Cardiac muscle cell (in vitro differentiated cells and primary cell): ENCODE measurements around the gene LRRC7. TPM values are rescaled to one million over a fixed set of nuclear protein-coding genes. Genes with fewer than 3 reads are reported as not detected.
A peak's percentile ranks its signal among the peaks of the same experiment; 100 is the strongest.

ENCODE experiments used
- DNase-seq, 2 donors: peaks; one replicate each; pipeline versions ENCODE4 v3.0.0 to v3.0.0-alpha.2; 2010 to 2017; ENCODE audit warnings: low read depth in 1 of 2, low spot score in 1 of 2
- H3K27ac ChIP-seq: fragments of 200-600 bp; sonication (generic); 2 replicates; pipeline ENCODE4 v1.5.1; 2016
- H3K27me3 ChIP-seq: fragments of 200-600 bp; sonication (generic); 2 replicates; pipeline ENCODE4 v1.6.0; 2016; ENCODE audit warnings: control low read depth
- H3K36me3 ChIP-seq: fragments of 200-600 bp; sonication (generic); 2 replicates; pipeline ENCODE4 v1.5.1; 2016; ENCODE audit warnings: control low read depth
- H3K4me1 ChIP-seq: fragments of 200-600 bp; sonication (generic); 2 replicates; pipeline ENCODE4 v1.8.1; 2017; ENCODE audit warnings: low read depth, mild to moderate bottlenecking, mixed run types
- H3K4me3 ChIP-seq: fragments of 200-600 bp; sonication (generic); 2 replicates; pipeline ENCODE4 v1.5.1; 2016; ENCODE audit warnings: mild to moderate bottlenecking
- H3K9me3 ChIP-seq: fragments of 200-600 bp; sonication (generic); 2 replicates; pipeline ENCODE4 v1.5.1; 2017; ENCODE audit warnings: low read depth, mild to moderate bottlenecking, control low read depth
- polyA plus RNA-seq: library from polyadenylated mRNA; unstranded; fragments of >200 nt; fragmentation: Nextera tagmentation; extraction: Ambion mirVana; gene quantifications from 2 replicates; pipeline ENCODE4 v1.2.1, GENCODE V29; 2016
- total RNA-seq: library from RNA; depleted of rRNA; stranded (reverse); fragments of >200 nt; gene quantifications from 2 replicates; pipeline ENCODE4 v1.2.3, GENCODE V29; 2016
- TF ChIP-seq, protein P1 (sequence below): IDR thresholded peaks from 2 replicates; pipeline ENCODE4 v1.5.1; 2012; ENCODE audit warnings: low read depth, mild to moderate bottlenecking, low read length

LRRC7 gene
- total and polyA plus RNA-seq, 2 experiments from 2014 or later, result 0.09 TPM; not detected in 1

DNA sequence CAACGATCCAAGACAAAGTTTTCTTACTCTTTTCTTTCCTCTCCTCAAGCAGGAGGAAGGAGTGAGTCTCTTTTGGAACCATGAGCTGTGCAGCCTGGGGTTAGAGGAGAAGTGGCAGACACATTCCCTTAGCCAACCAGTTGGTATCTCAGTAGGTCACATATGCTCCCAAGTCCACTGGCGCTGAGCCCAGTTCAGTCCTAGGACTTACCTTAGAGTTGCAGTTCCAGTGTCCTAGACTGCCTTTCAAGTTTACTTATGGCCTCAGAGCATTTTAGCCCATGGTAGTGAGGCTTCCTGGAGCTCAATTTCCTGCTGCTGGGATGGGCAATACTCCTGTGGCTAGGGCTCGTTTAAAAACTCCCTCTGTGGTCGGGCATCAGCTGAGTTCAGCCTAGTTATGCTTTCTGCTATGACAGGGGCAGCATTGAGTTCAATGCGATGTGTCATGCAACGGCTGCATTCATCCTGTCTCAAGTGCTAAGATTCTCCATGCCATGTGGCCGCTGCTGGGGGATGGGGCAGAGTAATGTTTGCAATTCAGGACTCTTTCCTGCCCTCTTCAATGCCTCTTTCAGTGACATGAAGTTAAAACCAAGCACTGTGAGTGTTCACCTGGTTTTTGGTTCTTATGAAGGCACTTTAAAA is 103.8 kb downstream of the LRRC7 start:
- Histone ChIP-seq H3K27me3 (no peaks in the 10 kb centered on the region), H3K36me3 (no peaks in the 10 kb centered on the region), H3K27ac (no peak overlapping the region), H3K4me3 (no peak overlapping the region), H3K9me3 (no peaks in the 10 kb centered on the region), H3K4me1 (no peaks in the 10 kb centered on the region)
- DNase-seq, result no peak
- TF ChIP-seq, protein P1, sequence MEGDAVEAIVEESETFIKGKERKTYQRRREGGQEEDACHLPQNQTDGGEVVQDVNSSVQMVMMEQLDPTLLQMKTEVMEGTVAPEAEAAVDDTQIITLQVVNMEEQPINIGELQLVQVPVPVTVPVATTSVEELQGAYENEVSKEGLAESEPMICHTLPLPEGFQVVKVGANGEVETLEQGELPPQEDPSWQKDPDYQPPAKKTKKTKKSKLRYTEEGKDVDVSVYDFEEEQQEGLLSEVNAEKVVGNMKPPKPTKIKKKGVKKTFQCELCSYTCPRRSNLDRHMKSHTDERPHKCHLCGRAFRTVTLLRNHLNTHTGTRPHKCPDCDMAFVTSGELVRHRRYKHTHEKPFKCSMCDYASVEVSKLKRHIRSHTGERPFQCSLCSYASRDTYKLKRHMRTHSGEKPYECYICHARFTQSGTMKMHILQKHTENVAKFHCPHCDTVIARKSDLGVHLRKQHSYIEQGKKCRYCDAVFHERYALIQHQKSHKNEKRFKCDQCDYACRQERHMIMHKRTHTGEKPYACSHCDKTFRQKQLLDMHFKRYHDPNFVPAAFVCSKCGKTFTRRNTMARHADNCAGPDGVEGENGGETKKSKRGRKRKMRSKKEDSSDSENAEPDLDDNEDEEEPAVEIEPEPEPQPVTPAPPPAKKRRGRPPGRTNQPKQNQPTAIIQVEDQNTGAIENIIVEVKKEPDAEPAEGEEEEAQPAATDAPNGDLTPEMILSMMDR, result no peak

DNA sequence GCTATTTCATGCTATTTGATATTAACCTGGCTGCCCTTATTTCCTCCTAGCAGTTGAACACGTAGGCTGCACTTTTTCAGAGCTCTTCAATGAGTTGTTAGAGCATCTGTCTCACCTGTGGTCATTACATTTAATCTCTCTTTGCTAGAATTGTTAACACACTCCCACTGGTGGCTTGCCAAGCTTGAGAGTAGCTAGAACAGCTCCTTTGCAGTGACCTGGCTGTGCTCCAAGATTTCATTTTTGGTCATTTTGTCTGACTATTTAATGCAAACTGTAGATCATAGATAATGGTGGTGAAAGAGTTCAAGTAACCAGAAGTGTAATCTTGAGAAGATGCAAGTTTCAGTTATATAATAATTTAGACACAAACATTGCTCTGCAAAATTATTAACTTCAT is 105.6 kb downstream of the LRRC7 start:
- Histone ChIP-seq H3K4me3 (no peak overlapping the region), H3K9me3 (no peaks in the 10 kb centered on the region), H3K27me3 (no peaks in the 10 kb centered on the region), H3K4me1 (no peaks in the 10 kb centered on the region), H3K36me3 (no peaks in the 10 kb centered on the region), H3K27ac (no peak overlapping the region)
- TF ChIP-seq, protein P1, result no peak
- peak in 1 of 2 donors; percentile 4 for DNase-seq

DNA sequence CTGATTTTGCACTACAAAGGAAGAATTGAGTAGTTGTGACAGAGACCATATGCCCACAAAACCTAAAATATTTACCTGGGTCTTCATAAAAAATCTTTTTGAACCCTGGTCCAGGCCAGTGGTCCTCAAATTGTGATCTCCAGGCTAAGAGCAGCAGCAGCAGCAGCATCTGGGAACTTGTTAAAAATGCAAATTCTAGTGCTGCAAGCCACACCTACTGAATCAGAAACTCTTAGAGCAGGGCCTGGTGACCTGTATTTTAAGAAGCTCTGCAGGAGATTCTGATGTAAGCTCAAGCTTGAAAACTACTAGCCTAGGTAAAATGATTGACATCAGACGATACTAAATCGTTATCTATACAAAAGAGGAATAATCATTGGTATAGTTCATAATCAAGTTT is 112.2 kb downstream of the LRRC7 start:
- Histone ChIP-seq H3K27ac (no peak overlapping the region), H3K9me3 (no peaks in the 10 kb centered on the region), H3K36me3 (no peaks in the 10 kb centered on the region), H3K27me3 (no peaks in the 10 kb centered on the region), H3K4me1 (no peaks in the 10 kb centered on the region), H3K4me3 (no peak overlapping the region)
- TF ChIP-seq, protein P1, result no peak
- DNase-seq, result no peak

DNA sequence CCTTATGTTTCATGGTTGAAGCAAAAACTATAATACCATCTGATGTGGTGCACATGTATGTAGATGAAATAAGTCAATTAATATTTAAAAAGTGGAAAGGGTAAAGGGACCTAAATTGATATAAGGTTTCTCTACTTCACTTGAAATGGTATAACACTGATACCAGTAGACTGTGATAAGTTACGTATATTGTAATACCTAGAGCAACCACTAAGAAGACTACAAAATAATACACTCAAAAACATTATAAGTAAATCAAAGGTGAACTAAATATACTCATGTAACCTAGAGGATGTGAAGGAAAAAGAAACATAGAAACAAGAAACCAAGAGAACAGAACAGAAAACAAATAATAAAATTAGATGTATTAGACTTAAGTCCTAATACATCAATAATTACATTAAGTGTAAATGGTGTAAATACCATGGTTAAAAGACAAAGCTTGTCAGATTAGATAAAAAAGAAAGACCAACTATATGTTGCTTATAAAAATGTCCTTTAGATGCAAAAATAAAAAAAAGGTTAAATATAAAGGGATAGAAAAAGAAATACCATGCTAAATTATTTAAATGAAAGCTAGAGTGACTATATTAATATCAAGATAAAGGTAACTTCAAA is 118.8 kb downstream of the LRRC7 start:
- no peak for DNase-seq
- H3K36me3 ChIP-seq, result no peaks in the 10 kb centered on the region

DNA sequence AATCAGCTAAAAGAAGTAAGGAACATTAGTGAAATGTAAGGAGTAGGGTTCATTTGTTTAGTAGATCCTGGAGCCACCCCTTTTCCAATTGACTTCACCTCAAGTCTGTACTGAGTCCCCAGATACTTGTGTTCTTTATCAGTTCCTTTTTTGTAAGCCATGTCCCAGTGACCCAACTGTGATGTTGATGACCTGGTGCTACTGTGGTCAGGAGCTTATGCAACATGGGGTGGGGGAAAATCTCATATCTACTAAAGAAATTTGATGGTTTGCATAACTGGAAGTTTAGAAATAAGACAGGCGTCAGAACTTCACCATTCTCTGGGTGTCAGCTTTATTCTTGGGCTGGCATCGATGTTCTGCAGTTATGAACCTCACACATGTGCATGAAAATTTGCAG is 120.5 kb downstream of the LRRC7 start:
- Histone ChIP-seq H3K36me3 (no peaks in the 10 kb centered on the region), H3K27ac (no peak overlapping the region), H3K4me1 (no peaks in the 10 kb centered on the region), H3K27me3 (no peaks in the 10 kb centered on the region), H3K9me3 (no peaks in the 10 kb centered on the region), H3K4me3 (no peak overlapping the region)
- DNase-seq, result no peak
- TF ChIP-seq, protein P1, result no peak

More for the DNA sequence above, 118.8 kb downstream of the LRRC7 start:
- H3K27ac ChIP-seq, result no peak overlapping the region
- H3K4me1 ChIP-seq, result no peaks in the 10 kb centered on the region
- no peaks in the 10 kb centered on the region for H3K9me3 ChIP-seq
- no peak overlapping the region for H3K4me3 ChIP-seq
- TF ChIP-seq, protein P1, result no peak
- no peaks in the 10 kb centered on the region for H3K27me3 ChIP-seq
